CD4-positive, alpha-beta T cell treated with Interferon gamma for 1 hour (primary cell): Measurements from ENCODE around the gene CELF1.
"Not testable (repeated sequence)": the region's sequence is repeated elsewhere in the genome, so short reads cannot be mapped to it uniquely, and the experiment has no call there.

Source experiments
- DNase-seq: peaks from one replicate; pipeline ENCODE4 v3.0.0-alpha.2; 2020

The CELF1 gene

GRCh38 chr11:47572715-47573255 is 19.9 kb upstream of the CELF1 start:
- DNase-seq, result no peak

- no peak for DNase-seq
Observed at GRCh38 chr11:47571895-47572294, 19.0 kb upstream of the CELF1 start.

DNA sequence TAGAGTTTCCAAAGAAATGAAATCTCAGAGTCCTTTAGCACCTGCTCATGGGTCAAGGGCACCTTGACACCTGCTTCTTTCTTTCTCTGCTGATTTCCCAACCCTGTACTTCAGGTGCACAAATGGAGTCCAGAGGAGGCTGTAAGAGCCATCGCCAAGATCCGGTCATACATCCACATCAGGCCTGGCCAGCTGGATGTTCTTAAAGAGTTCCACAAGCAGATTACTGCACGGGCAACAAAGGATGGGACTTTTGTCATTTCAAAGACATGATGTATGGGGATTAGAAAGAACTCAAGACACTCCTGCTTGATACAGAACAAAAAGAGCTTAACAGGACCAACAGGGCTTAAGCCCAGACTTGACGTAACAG is 18.4 kb upstream of the CELF1 start:
- no peak for DNase-seq

DNA sequence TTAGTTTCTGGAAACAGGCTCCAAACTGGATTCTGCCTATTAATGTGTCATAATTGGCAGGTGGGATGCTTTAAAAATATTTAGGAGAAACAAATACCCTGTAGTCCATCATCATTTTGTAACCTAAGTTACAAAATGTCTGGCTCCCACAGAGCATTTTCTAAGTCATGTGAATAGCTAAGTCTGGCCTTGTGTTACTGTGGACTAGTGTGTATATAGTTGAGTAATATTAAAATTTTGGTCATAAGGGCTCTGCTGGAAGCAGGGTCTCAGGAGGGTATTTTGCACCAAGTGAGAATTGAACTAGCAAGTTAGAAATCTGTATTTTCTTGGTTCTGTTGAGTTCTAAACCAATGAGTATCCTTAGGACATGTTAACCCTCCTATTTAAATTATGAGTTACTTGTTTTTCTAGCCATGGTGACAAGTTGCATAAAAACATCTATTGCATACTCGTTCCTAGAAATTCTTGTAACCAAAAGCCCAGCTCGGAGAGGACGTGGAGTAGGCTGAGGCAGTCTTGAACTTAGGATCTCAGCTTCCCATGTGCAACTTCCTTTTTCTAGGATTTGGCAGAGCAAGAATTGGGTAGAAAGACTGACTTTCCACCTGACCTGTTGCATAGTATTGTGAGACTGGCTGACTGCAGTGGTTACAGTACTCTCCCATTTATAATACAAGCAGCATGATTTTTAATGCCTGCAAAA is 17.9 kb upstream of the CELF1 start:
- no peak for DNase-seq

DNA sequence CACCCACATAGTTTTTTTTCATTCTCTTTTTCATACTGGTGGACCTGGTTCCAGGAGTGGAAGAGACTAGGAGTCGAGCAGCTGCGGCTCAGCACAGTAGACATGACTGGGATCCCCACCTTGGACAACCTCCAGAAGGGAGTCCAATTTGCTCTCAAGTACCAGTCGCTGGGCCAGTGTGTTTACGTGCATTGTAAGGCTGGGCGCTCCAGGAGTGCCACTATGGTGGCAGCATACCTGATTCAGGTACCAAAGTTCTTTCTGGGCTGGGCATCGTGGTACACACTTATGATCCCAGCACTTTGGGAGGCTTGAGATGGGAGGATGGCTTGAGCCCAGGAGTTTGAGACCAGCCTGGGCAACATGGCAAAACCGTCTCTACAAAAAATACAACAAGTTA is 16.7 kb upstream of the CELF1 start:
- DNase-seq, result no peak

GRCh38 chr11:47566149-47566698 is 13.3 kb upstream of the CELF1 start:
- DNase-seq, result no peak

DNA sequence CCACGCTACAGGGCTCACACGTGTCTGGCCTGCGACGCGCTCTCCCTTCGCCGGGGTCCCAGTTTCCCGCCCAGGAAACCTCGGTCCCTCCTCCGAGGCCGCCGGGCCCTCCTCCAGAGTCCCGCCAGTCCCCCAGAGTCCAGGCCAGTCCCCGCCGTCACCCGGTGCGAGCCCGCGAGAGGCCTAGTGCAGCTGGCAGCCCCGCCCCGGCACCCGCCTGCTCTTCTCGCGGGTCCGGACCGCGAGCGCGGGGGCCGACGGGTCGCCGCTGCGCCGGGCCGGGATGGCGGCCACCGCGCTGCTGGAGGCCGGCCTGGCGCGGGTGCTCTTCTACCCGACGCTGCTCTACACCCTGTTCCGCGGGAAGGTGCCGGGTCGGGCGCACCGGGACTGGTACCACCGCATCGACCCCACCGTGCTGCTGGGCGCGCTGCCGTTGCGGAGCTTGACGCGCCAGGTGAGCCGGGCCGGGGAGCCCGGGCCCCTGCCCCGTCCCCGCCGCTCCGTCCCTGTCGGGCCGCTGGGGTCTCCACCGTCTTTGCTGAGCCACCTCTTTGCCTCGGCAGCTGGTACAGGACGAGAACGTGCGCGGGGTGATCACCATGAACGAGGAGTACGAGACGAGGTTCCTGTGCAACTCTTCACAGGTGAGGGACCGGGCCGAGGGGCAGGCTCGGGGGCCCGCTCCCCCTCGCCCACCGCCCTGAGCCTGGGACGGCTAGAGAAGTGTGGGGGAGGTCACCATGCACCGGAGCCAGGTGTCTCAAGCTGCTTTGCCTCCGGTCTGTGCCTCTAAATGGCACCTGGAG is 12.6 kb upstream of the CELF1 start, which contains the start of gene PTPMT1:
TSS of gene PTPMT1 (plus strand) at position 260 of the 809 bp plus-strand sequence. CDS start at position 284, 24 bp downstream.
- peak; percentile 63 for DNase-seq

DNA sequence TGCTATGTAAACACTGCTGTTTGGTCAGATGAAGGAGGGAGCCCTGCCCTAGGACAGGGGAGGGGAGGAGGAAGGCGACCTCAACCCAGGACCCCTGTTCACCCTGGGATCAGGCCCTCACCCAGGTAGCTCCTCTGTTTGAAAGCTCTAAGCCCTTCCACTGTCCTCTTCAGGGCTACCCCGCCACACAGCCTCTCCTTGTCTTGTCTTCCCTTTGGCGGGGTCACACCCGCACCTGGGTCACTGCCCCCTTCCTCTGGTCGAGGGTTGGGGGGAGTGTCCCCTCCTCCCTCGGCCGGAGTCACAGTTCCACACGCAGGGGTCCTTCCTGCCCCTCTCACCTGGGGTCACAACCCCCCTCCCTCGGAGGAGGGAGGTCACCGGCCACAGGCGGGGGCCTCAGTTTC is 12.0 kb upstream of the CELF1 start:
- no peak for DNase-seq

DNA sequence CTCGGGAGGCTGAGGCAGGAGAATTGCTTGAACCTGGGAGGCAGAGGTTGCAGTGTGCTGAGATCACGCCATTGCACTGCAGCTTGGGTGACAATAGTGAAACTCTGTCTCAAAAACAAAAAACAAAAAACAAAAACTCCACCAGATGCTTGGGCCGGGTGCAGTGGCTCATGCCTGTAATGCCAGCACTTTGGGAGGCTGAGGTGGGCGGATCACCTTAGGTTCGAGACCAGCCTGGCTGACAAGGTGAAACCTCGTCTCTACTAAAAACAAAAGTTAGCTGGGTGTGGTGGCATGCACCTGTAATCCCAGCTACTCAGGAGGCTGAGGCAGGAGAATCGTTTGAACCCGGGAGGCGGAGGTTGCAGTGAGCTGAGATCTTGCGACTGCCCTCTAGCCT is 11.4 kb upstream of the CELF1 start:
- not testable (repeated sequence) for DNase-seq

DNA sequence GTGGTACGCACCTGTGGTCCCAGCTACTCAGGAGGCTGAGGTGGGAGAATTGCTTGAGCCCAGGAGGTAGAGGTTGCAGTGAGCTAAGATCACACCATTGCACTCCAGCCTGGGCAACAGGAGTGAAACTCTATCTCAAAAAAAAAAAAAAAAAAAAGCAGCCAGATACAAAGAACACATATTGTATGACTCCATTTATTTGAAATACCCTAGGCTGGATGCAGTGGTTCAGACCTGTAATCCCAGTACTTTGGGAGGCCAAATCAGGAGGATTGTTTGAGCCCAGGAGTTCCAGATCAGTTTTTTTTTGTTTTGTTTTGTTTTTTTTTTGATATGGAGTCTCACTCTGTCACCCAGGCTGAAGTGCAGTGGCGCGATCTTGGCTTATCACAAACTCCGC is 9.5 kb upstream of the CELF1 start:
- not testable (repeated sequence) for DNase-seq

- no peak for DNase-seq
Observed at GRCh38 chr11:47560426-47560825, 7.5 kb upstream of the CELF1 start.

GRCh38 chr11:47558695-47559094 is 5.8 kb upstream of the CELF1 start:
- DNase-seq, result no peak

DNA sequence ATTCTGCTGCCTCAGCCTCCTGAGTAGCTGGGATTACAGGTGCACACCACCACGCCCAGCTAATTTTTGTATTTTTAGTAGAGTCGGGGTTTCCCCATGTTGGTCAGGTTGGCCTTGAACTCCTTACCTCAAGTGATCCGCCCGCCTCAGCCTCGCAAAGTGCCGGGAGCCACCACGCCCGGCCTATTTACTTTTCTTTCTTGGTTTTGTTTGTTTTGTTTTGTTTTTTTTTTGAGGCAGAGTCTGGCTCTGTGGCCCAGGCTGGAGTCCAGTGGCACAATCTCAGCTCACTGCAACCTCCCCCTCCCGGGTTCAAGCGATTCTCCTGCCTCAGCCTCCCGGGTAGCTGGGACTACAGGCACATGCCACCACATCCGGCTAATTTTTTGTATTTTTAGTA is 4.1 kb upstream of the CELF1 start:
- not testable (repeated sequence) for DNase-seq

- DNase-seq, result no peak
Observed at GRCh38 chr11:47553406-47553743, 443 bp upstream of the CELF1 start.

DNA sequence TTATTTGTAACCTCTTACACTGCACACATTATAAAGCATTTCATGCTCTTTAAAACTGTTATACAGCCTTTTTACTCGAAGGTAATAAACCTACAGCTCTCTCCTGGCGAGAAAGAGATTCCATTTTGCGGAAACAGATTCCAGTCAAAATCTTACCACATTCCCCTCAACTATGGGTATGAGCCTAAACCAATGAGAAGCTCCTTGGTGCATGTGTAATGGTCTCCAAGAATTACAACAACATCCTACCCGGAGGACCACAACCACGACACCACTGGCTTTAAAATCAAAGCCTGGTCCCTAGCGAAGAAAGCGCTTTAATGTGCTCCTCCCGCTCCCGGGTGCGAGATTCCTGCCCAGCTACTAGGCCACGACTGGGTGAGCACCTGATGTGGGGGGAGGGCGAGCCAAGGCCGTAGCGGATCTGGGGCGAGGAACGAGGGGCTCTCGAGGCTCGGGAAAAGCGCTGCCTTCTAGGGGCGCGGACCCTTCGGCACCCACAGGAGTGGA is 821 bp downstream of the CELF1 start:
- no peak for DNase-seq

DNA sequence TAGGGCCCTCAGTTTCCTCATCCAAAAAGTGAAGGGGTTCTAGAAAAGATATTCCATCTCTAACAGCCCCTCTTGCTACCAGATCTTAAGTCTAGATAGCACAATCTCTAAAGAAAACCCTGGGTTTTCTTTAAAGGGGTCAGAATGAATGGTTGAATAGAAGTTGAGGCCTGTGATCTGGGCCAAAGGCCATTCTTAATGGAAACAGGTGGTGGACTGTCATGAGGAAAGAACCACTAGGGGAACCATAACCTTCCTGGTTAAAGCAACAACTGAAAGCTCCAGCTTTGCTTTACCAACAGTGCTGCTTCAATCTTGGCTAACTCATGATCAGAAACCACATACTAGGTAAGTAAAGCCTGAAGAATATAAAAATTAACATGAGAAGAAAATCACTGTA is 1.8 kb downstream of the CELF1 start:
- DNase-seq, result no peak

DNA sequence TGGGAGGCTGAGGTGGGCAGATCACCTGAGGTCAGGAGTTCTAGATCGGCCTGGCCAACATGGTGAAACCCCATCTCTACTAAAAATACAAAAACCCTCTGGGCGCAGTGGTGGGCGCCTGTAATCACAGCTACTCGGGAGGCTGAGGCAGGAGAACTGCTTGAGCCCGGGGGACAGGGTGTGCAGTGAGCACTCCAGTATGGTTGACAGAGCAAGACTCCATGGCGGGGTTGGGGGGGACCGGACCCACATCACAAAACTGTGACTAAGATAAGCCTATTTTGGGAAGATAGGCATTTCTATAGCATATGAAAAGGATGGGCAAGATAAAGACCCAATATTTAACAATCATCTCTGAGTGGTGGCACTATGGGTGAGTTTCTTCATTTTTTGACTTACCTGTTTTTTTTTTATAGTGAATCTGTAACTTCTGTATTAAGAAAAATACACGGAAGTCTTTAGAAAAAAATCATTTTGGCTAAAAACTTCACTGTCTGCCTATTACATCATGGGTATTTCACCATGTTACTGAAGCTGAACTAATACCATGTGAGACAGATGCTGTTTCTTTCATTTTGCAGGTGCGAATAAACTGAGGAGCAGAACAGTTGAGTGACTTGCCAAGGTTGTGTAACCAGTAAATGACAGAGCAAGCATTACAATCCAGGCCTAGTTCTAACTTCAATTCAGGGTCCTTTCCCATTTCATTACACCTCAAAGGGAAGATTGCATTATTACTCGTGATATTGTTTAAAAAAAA is 2.5 kb downstream of the CELF1 start:
- no peak for DNase-seq

- DNase-seq, result not testable (repeated sequence)
Observed at GRCh38 chr11:47546274-47546673, 6.7 kb downstream of the CELF1 start.

- no peak for DNase-seq
Observed at GRCh38 chr11:47545298-47545697, 7.6 kb downstream of the CELF1 start.

DNA sequence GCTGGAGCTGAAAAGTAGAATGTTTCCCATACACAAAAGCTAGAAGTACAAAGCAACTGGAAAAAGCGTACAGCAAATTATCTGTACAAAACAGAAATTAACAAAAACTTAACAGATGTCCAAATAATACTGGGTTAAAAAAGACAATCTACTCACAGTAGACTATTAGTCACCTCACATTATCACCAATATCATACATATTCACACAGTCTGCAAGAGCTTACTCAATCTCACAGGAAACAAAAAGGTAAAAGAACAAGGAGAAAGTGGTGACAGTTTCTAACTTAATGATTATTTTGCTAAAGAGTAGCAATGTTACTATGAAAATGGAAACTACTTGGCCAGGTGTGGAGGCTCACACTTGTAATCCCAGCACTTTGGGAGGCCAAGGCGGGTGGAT is 11.9 kb downstream of the CELF1 start:
- DNase-seq, result no peak

- DNase-seq, result no peak
Observed at GRCh38 chr11:47539681-47540039, 13.3 kb downstream of the CELF1 start.

GRCh38 chr11:47538741-47539565 is 14.0 kb downstream of the CELF1 start:
- DNase-seq, result no peak
